ENCODE measurements around the gene C2orf81. TPM values are rescaled to one million over a fixed set of nuclear protein-coding genes. Genes with fewer than 3 reads are reported as not detected.

C2orf81 gene
- total RNA-seq, 1 donor from 2014 or later, result 1.5 TPM

- TF ChIP-seq CTCF (IDR thresholded peaks at IDR 0.05), result peak; percentile 43
- Mint-ChIP-seq H3K27me3 (ENCODE audit: low read depth) (peaks cover 3% of the 10 kb centered on the region), H3K36me3 (ENCODE audit: low read depth) (no peaks in the 10 kb centered on the region), H3K4me1 (ENCODE audit: low read depth) (peaks cover 5% of the 10 kb centered on the region), H3K27ac (ENCODE audit: unreplicated experiment) (no peak overlapping the region), H3K4me3 (ENCODE audit: unreplicated experiment) (no peak overlapping the region), H3K9me3 (ENCODE audit: low read depth) (no peaks in the 10 kb centered on the region)
- DNase-seq (ENCODE audit: low spot score), result no peak
These were observed 4.6 kb downstream of the C2orf81 start for GRCh38 chr2:74416778-74417177.

DNA sequence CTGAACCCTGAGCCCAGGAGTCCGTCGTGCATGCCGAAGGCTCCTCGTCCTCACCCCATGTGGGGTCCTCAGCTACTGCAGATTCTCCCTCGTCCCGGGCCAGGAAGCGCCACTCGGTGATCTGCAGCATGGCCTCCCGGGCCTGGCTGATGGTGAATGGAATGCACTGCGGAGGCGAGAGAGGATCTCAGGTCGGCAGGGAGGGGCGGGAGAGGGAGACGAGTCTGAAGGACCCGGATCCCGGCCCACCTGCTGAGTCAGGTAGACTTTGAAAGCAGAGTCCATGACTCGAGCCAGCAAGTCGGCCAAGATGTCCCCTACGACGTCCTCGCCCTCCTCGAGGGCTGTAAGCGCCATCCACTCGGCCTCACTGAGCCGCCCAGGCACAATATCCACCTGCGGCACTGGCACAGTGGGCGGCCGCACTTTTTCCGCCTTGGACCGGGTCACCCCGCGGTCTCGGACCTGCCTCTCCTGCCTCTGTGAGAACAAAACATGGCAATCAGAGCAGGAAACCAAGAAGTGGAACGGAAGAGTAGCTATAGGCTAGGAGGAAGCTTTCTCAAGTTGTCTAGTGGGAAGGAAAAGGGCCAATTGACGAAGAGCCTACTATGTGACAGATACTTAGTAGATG is 5.5 kb downstream of the C2orf81 start:
- no peak for TF ChIP-seq CTCF (IDR thresholded peaks at IDR 0.05)
- DNase-seq (ENCODE audit: low spot score), result no peak
- H3K27ac Mint-ChIP-seq (ENCODE audit: unreplicated experiment), result no peak overlapping the region
- peaks cover under 1% of the 10 kb centered on the region for H3K4me1 Mint-ChIP-seq (ENCODE audit: low read depth)
- no peaks in the 10 kb centered on the region for H3K9me3 Mint-ChIP-seq (ENCODE audit: low read depth)
- no peaks in the 10 kb centered on the region for H3K36me3 Mint-ChIP-seq (ENCODE audit: low read depth)
- peaks cover 5% of the 10 kb centered on the region for H3K27me3 Mint-ChIP-seq (ENCODE audit: low read depth)
- H3K4me3 Mint-ChIP-seq (ENCODE audit: unreplicated experiment), result no peak overlapping the region

GRCh38 chr2:74414881-74415761 is 6.3 kb downstream of the C2orf81 start:
- Mint-ChIP-seq H3K27me3 (ENCODE audit: low read depth) (peaks cover 5% of the 10 kb centered on the region), H3K9me3 (ENCODE audit: low read depth) (no peaks in the 10 kb centered on the region), H3K27ac (ENCODE audit: unreplicated experiment) (no peak overlapping the region), H3K4me1 (ENCODE audit: low read depth) (no peaks in the 10 kb centered on the region), H3K4me3 (ENCODE audit: unreplicated experiment) (no peak overlapping the region), H3K36me3 (ENCODE audit: low read depth) (no peaks in the 10 kb centered on the region)
- no peak for DNase-seq (ENCODE audit: low spot score)
- no peak for TF ChIP-seq CTCF (IDR thresholded peaks at IDR 0.05)

DNA sequence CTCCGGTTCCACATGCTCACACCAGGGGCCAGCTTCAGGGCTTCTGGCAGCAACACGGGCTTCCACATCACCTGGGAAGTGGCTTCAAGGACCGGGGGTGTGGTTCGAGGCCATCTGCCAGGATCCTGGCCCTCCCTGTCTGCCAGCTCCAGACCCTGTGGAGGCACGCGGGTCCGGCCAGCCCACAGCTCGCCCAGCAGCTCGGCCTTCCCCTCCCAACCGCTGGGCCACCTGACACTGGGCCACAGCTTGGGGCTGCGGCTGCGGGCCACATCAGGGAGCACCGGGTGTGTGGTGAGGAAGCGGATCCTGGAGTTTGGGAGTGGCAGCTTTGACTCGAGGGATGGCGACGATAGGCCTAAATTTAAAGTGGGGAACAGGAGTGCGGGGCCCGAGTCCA is 7.0 kb downstream of the C2orf81 start:
- H3K27ac Mint-ChIP-seq (ENCODE audit: unreplicated experiment), result no peak overlapping the region
- no peak for TF ChIP-seq CTCF (IDR thresholded peaks at IDR 0.05)
- no peaks in the 10 kb centered on the region for H3K4me1 Mint-ChIP-seq (ENCODE audit: low read depth)
- H3K36me3 Mint-ChIP-seq (ENCODE audit: low read depth), result no peaks in the 10 kb centered on the region
- H3K4me3 Mint-ChIP-seq (ENCODE audit: unreplicated experiment), result no peak overlapping the region
- H3K27me3 Mint-ChIP-seq (ENCODE audit: low read depth), result peaks cover 5% of the 10 kb centered on the region
- no peaks in the 10 kb centered on the region for H3K9me3 Mint-ChIP-seq (ENCODE audit: low read depth)
- no peak for DNase-seq (ENCODE audit: low spot score)

- H3K9me3 Mint-ChIP-seq (ENCODE audit: low read depth), result no peaks in the 10 kb centered on the region
- H3K27me3 Mint-ChIP-seq (ENCODE audit: low read depth), result peaks cover 13% of the 10 kb centered on the region
- H3K27ac Mint-ChIP-seq (ENCODE audit: unreplicated experiment), result no peak overlapping the region
- H3K36me3 Mint-ChIP-seq (ENCODE audit: low read depth), result no peaks in the 10 kb centered on the region
- H3K4me3 Mint-ChIP-seq (ENCODE audit: unreplicated experiment), result no peak overlapping the region
- DNase-seq (ENCODE audit: low spot score), result no peak
- no peaks in the 10 kb centered on the region for H3K4me1 Mint-ChIP-seq (ENCODE audit: low read depth)
- TF ChIP-seq CTCF (IDR thresholded peaks at IDR 0.05), result no peak
These were observed 8.3 kb downstream of the C2orf81 start for GRCh38 chr2:74413001-74413698.
